ENCODE data around the gene ABCF3. TPM values are rescaled to one million over a fixed set of nuclear protein-coding genes. Genes with fewer than 3 reads are reported as not detected.

Gene ABCF3
- total RNA-seq, 1 experiment from 2014 or later: 56.1 TPM

DNA sequence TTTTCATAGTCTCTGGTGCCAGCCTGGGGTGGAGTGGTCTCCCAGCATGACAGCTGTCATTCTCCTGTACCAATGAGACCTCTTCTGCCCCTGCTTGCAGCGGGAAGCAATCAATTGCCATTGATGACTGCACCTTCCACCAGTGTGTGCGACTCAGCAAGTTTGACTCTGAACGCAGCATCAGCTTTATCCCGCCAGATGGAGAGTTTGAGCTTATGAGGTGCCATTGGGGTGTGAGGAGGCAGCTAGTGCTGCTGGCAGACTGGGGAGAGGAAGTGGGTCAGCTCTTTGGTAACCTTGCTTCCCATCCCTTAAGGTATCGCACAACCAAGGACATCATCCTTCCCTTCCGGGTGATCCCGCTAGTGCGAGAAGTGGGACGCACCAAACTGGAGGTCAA is 4.4 kb upstream of the ABCF3 start:
- no peak overlapping the region for H2BK15ac ChIP-seq (ENCODE audit: low read depth, low read length)
- no peak overlapping the region for H4K5ac ChIP-seq (ENCODE audit: insufficient read length, low read depth, low read length)
- H2BK5ac ChIP-seq (ENCODE audit: insufficient read length, low read length): no peak overlapping the region
- no peak overlapping the region for H2BK120ac ChIP-seq (ENCODE audit: low read depth, low read length, poor library complexity, severe bottlenecking)
- H3K27me3 Mint-ChIP-seq (ENCODE audit: low read depth): no peaks in the 10 kb centered on the region
- peaks cover 3% of the 10 kb centered on the region for H4K20me1 ChIP-seq (ENCODE audit: control insufficient read depth, insufficient read depth, insufficient read length)
- no peaks in the 10 kb centered on the region for H3K27me3 ChIP-seq (ENCODE audit: insufficient read depth, low read length)
- H4K91ac ChIP-seq (ENCODE audit: insufficient read length, low read depth, low read length): no peak overlapping the region
- no peaks in the 10 kb centered on the region; the same call in 1 of the 2 replicates for H3K4me1 ChIP-seq (ENCODE audit: insufficient read depth, low read length)
- H3K4me3 Mint-ChIP-seq: no peak overlapping the region
- H2BK12ac ChIP-seq (ENCODE audit: insufficient read length, low read depth, low read length): no peak overlapping the region
- no peak overlapping the region for H3K9ac ChIP-seq (ENCODE audit: extremely low read depth, insufficient read length, low read length)
- no peak overlapping the region for H2BK20ac ChIP-seq (ENCODE audit: low read depth, low read length, poor library complexity, severe bottlenecking)
- H3K9me3 ChIP-seq (ENCODE audit: control insufficient read depth, low read depth, low read length): no peaks in the 10 kb centered on the region
- no peak overlapping the region for H3K4me2 ChIP-seq (ENCODE audit: insufficient read depth, insufficient read length, low read length)
- H3K4me1 Mint-ChIP-seq: peaks cover 27 to 33% of the 10 kb centered on the region in 2 experiments
- H2AFZ ChIP-seq (ENCODE audit: low read length): no peak overlapping the region
- no peak overlapping the region for H3K14ac ChIP-seq (ENCODE audit: insufficient read depth, low read length)
- H3T11ph ChIP-seq (ENCODE audit: low read length): no peak overlapping the region
- no peak for DNase-seq
- no peak for TF ChIP-seq CTCF (conservative IDR thresholded peaks at IDR 0.05)
- peaks cover 7% of the 10 kb centered on the region for H3K79me1 ChIP-seq (ENCODE audit: insufficient read depth, low read depth, low read length, poor library complexity, severe bottlenecking)
- H3K23me2 ChIP-seq (ENCODE audit: insufficient read length, low read depth, low read length, poor library complexity, severe bottlenecking): peaks cover 13% of the 10 kb centered on the region
- H3K23ac ChIP-seq (ENCODE audit: insufficient read length, low read depth, low read length): no peak overlapping the region
- H3K36me3 Mint-ChIP-seq (ENCODE audit: insufficient read depth in 1 of 3, low read depth in 3 of 3): peaks cover 58 to 82% (median 73%) of the 10 kb centered on the region in 3 experiments
- peaks cover 7% of the 10 kb centered on the region; the same call in 1 of the 2 replicates for H3K79me2 ChIP-seq (ENCODE audit: insufficient read depth, low read length)
- H2AK5ac ChIP-seq (ENCODE audit: insufficient read length, low read length): no peak overlapping the region
- no peak overlapping the region for H3K56ac ChIP-seq (ENCODE audit: insufficient read length, low read depth, low read length)
- no peak overlapping the region for H3K4ac ChIP-seq (ENCODE audit: low read depth, low read length)
- H3K27ac ChIP-seq (ENCODE audit: insufficient read length, low read depth, low read length): no peak overlapping the region
- WGBS (ENCODE audit: extremely low coverage, insufficient read length, low lambda C conversion rate): no CpG with 5 or more reads among the region's 9 CpGs
- no peak overlapping the region for H4K8ac ChIP-seq (replicated peaks; ENCODE audit: insufficient read length, low read depth, low read length)
- H3K9me3 Mint-ChIP-seq: no peaks in the 10 kb centered on the region; a peak in 1 of 5 replicates
- H3K27ac Mint-ChIP-seq: 0 out of 7 replicates have a peak overlapping the region, but pooled peaks of 1 of the 3 experiments have one; percentile 27
- no peak overlapping the region for H3K18ac ChIP-seq (ENCODE audit: insufficient read length, low read depth, low read length)
